Renal cortical epithelial cell (primary cell): ENCODE measurements around the gene HMGN4. TPM values are rescaled to one million over a fixed set of nuclear protein-coding genes. Genes with fewer than 3 reads are reported as not detected.
A peak's percentile ranks its signal among the peaks of the same experiment; 100 is the strongest.
"Not testable (repeated sequence)": the region's sequence is repeated elsewhere in the genome, so short reads cannot be mapped to it uniquely, and the experiment has no call there.

Experiments used
- DNase-seq: peaks from one replicate; pipeline ENCODE4 v3.0.0-alpha.2; 2011; ENCODE audit warnings: low read depth
- total RNA-seq: library from RNA; depleted of rRNA; stranded (reverse); fragments of >200 nt; gene quantifications from 2 replicates; pipeline ENCODE4 v1.2.3, GENCODE V29; 2014

Gene HMGN4
- total RNA-seq = 117 and 119 TPM in 2 replicates

- DNase-seq = peak; percentile 90
Observed at GRCh38 chr6:26537846-26538571, at the start of gene HMGN4. TSS of gene HMGN4 (plus strand) at chr6:26538366. CDS start at chr6:26545207, 6,841 bp downstream.

DNA sequence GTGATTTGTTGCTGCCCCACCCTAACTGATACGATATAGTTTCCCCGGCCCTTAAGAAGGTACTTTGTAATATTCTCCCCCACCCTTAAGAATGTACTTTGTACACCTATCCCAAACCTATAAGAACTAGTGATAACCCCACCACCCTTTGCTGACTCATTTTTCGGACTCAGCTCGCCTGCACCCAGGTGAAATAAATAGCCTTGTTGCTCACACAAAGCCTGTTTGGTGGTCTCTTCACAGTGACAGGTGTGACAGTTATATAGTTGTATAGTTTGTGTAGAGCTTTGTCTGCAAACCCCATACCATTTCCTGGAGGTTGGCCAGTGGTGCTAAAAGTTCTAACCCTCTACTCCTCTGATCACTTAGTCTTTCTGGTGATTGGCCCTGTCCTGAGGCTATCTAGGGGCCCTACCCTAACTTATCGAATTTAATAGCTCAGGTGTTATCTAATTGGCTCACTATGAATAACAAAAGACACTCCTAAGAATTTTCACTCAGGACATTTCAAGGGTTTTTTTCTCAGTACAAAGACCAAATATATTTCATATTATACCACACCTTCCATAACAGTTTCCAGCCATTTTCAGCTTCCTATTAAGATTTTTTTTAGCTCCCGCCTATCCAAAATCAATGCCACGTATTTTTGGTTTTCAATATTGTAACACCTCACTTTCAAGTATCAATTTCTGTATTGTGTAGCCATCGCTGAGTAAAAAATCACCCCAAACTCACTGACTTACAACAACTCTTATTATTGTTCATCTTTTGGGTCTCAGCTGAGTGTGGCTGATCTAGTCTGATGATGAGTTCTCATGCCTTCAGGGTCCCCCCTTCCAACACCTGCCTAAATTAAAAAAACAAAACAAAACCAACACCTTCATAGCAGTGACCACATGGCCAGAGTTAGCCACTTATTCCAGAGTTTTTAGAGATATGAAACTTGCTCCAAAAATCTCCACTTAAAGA lies 47.9 kb upstream of the HMGN4 start:
- no peak for DNase-seq

- no peak for DNase-seq
Observed at GRCh38 chr6:26491604-26492003, 46.6 kb upstream of the HMGN4 start.

GRCh38 chr6:26493258-26493657 lies 44.9 kb upstream of the HMGN4 start:
- peak; percentile 8 for DNase-seq

- DNase-seq = no peak
Observed at GRCh38 chr6:26494117-26494516, 44.0 kb upstream of the HMGN4 start.

DNA sequence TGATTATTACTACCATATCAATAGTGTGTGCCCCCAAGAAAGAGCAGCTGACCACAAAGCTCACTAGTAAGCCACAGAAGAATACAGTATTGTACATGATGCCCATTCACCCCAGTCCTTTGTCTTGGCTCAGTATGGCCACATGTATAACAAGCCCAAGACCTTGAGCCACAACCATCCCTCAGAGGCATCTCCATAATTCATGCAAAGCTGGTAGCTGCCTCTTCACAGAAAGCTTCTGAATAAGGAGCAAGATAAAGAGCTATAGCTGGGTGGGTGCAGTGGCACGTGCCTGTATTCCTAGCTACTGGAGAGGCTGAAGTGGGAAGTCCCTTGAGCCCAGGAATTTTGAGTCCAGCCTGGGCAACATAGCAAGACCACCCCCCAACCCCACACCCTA lies 42.9 kb upstream of the HMGN4 start:
- no peak for DNase-seq

DNA sequence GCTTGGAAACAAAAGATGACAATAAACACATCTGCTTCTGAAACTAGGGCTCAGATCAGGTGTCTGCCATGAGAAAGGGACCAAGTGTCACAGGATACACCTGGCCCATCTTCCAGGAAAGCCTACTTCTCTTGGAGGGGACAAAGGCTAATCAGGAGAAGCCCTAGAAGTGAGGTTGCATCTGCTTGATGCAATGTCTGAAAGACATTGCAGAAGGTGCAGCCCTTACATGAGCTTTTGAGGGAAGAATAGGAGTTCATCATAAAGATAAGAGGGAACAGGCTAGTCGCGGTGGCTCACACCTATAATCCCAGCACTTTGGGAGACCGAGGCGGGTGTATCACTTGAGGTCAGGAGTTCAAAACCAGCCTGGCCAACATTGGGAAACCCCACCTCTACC lies 40.6 kb upstream of the HMGN4 start:
- DNase-seq = no peak

DNA sequence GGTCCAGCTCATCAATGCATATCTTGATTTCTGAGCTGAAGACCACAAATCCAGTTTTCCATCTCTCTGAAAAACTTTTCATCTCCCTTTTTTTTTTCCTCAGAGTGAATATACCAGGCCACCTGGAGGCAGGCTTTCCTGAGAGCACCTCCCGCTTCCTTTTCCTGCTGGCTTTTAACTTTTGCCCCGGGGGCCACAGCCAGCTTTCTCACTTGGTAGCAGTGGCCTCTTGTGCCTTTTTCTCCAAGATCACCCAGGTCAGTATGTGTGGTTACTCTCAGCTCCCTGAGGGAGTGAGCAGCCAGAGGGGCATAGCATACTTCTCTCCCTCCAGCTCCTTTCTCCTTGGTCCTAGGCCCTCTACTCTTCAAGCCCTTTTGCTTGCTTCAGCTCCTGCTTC lies 38.1 kb upstream of the HMGN4 start, which contains the start of gene BTN1A1:
Gene BTN1A1 (plus strand): TSS at position 202 of the 400 bp plus-strand sequence. CDS start 984 bp downstream, outside the sequence.
- no peak for DNase-seq

DNA sequence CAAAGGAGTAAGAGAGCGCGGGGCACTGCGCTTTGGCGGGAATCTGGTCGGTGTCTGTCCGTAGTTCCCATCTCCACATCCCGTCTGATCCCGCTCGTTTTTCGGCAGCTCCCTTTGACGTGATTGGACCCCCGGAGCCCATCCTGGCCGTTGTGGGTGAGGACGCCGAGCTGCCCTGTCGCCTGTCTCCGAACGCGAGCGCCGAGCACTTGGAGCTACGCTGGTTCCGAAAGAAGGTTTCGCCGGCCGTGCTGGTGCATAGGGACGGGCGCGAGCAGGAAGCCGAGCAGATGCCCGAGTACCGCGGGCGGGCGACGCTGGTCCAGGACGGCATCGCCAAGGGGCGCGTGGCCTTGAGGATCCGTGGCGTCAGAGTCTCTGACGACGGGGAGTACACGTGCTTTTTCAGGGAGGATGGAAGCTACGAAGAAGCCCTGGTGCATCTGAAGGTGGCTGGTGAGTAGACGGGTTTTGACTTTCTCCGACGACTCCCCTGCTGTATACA lies 36.6 kb upstream of the HMGN4 start:
- DNase-seq = no peak

- DNase-seq = peak; percentile 15
Observed at GRCh38 chr6:26502165-26502564, 36.0 kb upstream of the HMGN4 start.

- DNase-seq = no peak
Observed at GRCh38 chr6:26502626-26503025, 35.5 kb upstream of the HMGN4 start.

GRCh38 chr6:26507658-26508057 lies 30.5 kb upstream of the HMGN4 start:
- DNase-seq = no peak

DNA sequence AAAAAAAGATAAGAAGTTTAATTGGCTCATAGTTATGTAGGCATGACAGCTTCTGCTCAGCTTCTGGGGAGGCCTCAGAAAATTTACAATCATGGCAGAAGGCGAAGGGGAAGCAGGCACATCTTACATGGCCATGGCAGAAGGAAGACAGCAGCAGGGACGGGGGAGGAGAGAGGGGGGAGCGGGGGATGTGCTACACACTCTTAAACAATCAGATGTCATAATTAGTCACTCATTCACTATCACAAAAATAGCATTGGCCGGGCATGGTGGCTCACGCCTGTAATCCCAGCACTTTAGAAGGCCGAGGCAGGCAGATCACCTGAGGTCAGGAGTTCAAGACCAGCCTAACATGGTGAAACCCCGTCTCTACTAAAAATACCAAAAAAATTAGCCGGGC lies 27.1 kb upstream of the HMGN4 start:
- DNase-seq = not testable (repeated sequence)

DNA sequence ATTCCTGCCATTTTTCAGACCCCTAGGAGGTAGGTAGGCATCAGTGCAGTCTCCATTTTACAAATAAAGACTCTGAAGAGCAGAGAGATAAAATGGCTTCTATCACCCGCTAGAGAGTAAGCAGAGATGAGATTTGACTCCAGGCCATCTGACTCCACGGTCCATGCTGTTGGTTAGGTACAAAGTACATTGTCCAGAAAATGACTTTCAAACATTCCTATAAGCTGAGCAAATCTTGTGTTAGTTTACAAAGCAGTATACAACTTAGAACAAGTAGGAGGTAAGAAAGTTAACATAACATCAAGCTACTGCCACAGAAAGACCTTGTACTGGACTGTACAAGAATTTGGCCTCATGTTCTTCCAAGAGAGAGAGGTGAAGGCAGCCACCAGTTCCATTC lies 23.2 kb upstream of the HMGN4 start:
- DNase-seq = peak; percentile 36

GRCh38 chr6:26516481-26517427 lies 21.4 kb upstream of the HMGN4 start:
- no peak for DNase-seq

DNA sequence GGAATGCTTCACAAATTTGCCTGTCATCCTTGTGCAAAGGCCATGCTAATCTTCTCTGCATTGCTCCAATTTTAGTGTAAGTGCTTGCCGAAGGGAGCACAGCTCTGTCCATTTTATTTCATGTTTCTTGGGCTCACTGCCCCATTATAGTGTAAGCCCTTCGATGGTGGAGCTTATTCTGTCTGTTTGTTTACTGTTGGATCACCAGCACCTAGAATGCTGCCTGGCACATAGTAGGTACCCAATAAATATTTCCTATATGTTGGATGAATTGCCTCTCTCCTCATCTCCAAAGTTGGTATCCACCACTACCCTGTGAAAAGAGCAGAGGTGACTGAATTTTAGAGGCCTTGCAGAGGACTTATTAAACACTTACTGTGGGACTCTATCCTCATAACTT lies 18.8 kb upstream of the HMGN4 start:
- no peak for DNase-seq

GRCh38 chr6:26520237-26520849 lies 17.8 kb upstream of the HMGN4 start:
- peak; percentile 48 for DNase-seq

DNA sequence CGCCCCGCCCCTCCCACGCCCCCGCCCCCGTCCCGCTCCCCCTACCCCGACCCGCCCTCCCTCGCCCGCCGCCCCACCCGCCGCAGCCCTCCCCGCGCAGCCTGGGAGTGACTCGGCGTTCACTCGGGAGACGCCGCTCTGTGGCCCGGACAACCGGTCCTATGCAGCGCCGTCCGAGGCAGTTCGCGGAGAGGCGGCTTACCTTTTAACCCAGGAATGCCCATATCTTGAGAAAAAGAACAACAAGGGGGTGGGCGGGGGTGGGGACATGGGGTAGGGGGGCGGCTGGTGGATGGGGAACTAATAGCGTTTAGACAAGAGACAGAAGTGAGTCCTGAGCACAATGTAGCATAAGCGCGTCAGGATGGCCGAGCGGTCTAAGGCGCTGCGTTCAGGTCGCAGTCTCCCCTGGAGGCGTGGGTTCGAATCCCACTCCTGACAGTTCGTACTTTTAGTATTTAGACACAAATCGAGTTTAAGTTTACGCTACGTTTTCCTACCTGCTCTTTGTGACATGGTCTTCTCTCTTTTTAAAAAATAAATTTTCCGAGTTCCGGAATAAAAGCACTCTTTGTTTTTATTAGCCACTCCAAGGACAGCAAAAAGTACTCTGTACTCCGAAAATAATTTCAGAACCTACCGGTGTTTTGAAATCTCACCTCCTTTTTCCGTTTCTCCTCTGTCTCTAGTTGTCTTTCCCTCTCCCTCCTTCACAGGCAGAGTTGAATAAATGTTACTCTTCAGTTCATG lies 17.1 kb upstream of the HMGN4 start:
- DNase-seq = peak; percentile 72

- DNase-seq = peak; percentile 47
Observed at GRCh38 chr6:26521600-26522391, 16.4 kb upstream of the HMGN4 start.
